Vein endothelial cell (primary cell): ENCODE measurements around the gene COX4I2. TPM values are rescaled to one million over a fixed set of nuclear protein-coding genes. Genes with fewer than 3 reads are reported as not detected.

Experiments
- small RNA-seq: library from RNA; depleted of rRNA; stranded (forward); fragments of <200 nt; gene quantifications from one replicate; pipeline ENCODE3, GENCODE V24; 2012
- total RNA-seq: library from RNA; depleted of rRNA; stranded (reverse); fragments of >200 nt; gene quantifications from 2 replicates; pipeline ENCODE4 v1.2.3, GENCODE V29; 2012

Gene COX4I2
- not detected in 2 replicates for total RNA-seq

DNA sequence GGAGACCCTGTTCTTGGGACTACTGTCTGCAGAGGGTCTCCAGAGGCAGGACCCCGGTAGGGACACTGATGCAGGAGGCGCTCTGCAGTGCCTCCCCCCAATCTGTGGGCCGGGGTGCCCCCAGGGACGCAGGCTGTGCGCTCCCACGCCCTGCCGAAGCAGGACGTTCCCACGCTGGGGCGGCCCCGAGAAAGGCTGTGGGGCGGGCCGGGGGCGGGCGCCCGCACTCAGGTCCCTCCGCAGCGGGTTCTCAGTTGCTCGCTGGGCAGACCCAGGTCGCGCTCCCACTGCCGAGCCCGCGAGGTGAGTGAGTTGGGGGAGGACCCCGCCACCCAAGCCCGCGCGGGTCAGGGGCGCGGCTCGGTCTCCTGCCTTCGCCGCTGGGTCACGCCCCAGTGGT lies at the start of gene COX4I2:
Gene COX4I2, plus strand, starts transcription at position 253 of the 400 bp plus-strand sequence. CDS start 1,106 bp downstream, outside the sequence.

DNA sequence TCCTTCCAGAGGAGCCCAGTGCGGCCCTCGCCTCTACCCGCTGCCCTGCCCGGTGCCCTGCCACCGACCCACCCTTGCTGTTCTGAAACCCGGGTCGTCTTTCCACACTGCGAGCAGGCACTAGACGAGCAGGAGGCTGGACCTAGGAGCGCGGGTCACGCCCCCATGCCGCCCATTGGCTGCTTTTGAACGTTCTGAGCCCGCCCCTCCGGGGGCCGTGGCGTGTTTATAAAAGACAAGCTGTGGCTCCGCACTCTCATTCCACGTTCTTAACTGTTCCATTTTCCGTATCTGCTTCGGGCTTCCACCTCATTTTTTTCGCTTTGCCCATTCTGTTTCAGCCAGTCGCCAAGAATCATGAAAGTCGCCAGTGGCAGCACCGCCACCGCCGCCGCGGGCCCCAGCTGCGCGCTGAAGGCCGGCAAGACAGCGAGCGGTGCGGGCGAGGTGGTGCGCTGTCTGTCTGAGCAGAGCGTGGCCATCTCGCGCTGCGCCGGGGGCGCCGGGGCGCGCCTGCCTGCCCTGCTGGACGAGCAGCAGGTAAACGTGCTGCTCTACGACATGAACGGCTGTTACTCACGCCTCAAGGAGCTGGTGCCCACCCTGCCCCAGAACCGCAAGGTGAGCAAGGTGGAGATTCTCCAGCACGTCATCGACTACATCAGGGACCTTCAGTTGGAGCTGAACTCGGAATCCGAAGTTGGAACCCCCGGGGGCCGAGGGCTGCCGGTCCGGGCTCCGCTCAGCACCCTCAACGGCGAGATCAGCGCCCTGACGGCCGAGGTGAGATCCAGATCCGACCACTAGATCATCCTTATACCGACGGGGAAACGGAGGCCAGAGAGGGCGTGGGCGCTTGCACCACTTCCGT lies 32.4 kb upstream of the COX4I2 start, which contains the start of gene ID1:
Gene ID1, plus strand, starts transcription at position 259 of the 871 bp plus-strand sequence. Its CDS starts 99 bp downstream, at position 358.

Small RNAs within 50 kb of the gene (small RNA-seq; reads per million reads assigned to genes)
- not detected for gene MIR3193

Other genes starting within 250 kb of the COX4I2 start
- gene DEFB119, start 247.3 kb upstream of the COX4I2 start, total RNA-seq = not detected in 2 replicates
- not detected in 2 replicates for gene DEFB121, start 231.7 kb upstream of the COX4I2 start, total RNA-seq
- not detected in 2 replicates for gene DEFB123, start 197.3 kb upstream of the COX4I2 start, total RNA-seq
- not detected in 2 replicates for gene DEFB124, start 162.8 kb upstream of the COX4I2 start, total RNA-seq
- gene REM1, start 162.6 kb upstream of the COX4I2 start, total RNA-seq = under 0.01 and 0.38 TPM in 2 replicates
- 105 and 108 TPM in 2 replicates for gene HM13, start 123.5 kb upstream of the COX4I2 start, total RNA-seq
- 251 and 348 TPM in 2 replicates for gene ID1, start 32.6 kb upstream of the COX4I2 start, total RNA-seq
- gene BCL2L1, start 85.0 kb downstream of the COX4I2 start, total RNA-seq = 153 TPM in 2 replicates
- 40.5 and 68.8 TPM in 2 replicates for gene TPX2, start 101.4 kb downstream of the COX4I2 start, total RNA-seq
- 2.9 and 8.5 TPM in 2 replicates for gene MYLK2, start 181.4 kb downstream of the COX4I2 start, total RNA-seq
- 0.48 and 1.3 TPM in 2 replicates for gene FOXS1, start 207.7 kb downstream of the COX4I2 start, total RNA-seq
- 0.19 and 0.65 TPM in 2 replicates for gene DUSP15, start 232.6 kb downstream of the COX4I2 start, total RNA-seq
- gene TTLL9, start 232.7 kb downstream of the COX4I2 start, total RNA-seq = under 0.01 and 0.10 TPM in 2 replicates